GM12891 (cell line): ENCODE results near the gene TPO. TPM values are rescaled to one million over a fixed set of nuclear protein-coding genes. Genes with fewer than 3 reads are reported as not detected.

ENCODE experiments used
- DNase-seq: peaks from one replicate; pipeline ENCODE4 v3.0.0; 2011; ENCODE audit warnings: low spot score; ENCODE audit not compliant: insufficient read length
- FAIRE-seq: peaks from 2 replicates; lab custom pipeline; 2011; peaks lifted over from hg19 to GRCh38; lab: Jason Lieb, UNC
- PAX5 ChIP-seq: IDR thresholded peaks from 2 replicates; pipeline ENCODE4 v1.6.1; 2011; ENCODE audit warnings: low read length, moderate library complexity, mild to moderate bottlenecking; ENCODE audit not compliant: insufficient read depth, severe bottlenecking
- POLR2A ChIP-seq: IDR thresholded peaks from 2 replicates; pipeline ENCODE4 v1.6.1; 2011; ENCODE audit warnings: low read depth, low read length, control low read depth
- POLR2AphosphoS5 ChIP-seq: IDR thresholded peaks from 2 replicates; pipeline ENCODE4 v1.6.1; 2011; ENCODE audit warnings: low read depth, low read length, control low read depth
- POU2F2 ChIP-seq: IDR thresholded peaks from 2 replicates; pipeline ENCODE4 v1.6.1; 2011; ENCODE audit warnings: low read depth, mild to moderate bottlenecking, control low read depth, low read length, moderate library complexity
- SPI1 ChIP-seq: IDR thresholded peaks from 2 replicates; pipeline ENCODE4 v1.6.1; 2011; ENCODE audit warnings: low read depth, low read length, control low read depth
- TAF1 ChIP-seq: IDR thresholded peaks from 2 replicates; pipeline ENCODE4 v1.6.1; 2011; ENCODE audit warnings: low read depth, low read length, control low read depth
- polyA plus RNA-seq: library from polyadenylated mRNA; unstranded; fragments of >200 nt; gene quantifications from one replicate; pipeline ENCODE4 v1.2.1, GENCODE V29; 2012; ENCODE audit warnings: low read depth, missing spikeins, inconsistent platforms; ENCODE audit not compliant: missing spikeins

The TPO gene
- 0.30 TPM for polyA plus RNA-seq

DNA sequence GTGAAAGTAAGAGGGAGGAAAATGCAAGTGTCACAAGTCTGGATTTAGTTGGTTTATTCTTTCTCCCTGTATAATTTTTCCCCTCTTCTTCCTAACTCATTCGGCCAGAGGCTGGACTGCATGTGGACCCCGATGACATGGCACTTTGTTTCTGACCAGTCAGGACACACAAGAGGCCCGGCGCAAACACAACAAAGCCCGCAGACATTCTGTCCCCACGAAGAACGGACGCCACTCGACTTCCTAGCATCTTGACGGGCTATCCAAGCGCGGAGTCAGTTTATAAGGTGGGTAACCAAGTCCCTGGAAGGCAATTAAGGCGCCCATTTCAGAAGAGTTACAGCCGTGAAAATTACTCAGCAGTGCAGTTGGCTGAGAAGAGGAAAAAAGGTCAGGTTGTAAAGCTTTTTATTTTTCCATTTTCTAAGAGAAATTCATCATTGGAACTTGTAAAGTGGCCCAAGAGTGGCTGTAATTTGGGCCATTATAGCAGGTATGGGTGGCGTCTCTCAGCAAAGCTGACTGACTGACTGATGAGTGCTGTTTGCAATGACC, at the start of gene TPO:
Gene TPO, plus strand, starts transcription at position 308 of the 555 bp plus-strand sequence. CDS start 946 bp downstream, outside the sequence.
- no peak for FAIRE-seq
- TF ChIP-seq PAX5 (no peak), POU2F2 (no peak), POLR2A (no peak), TAF1 (no peak), SPI1 (no peak), POLR2AphosphoS5 (no peak)
- DNase-seq: no peak

DNA sequence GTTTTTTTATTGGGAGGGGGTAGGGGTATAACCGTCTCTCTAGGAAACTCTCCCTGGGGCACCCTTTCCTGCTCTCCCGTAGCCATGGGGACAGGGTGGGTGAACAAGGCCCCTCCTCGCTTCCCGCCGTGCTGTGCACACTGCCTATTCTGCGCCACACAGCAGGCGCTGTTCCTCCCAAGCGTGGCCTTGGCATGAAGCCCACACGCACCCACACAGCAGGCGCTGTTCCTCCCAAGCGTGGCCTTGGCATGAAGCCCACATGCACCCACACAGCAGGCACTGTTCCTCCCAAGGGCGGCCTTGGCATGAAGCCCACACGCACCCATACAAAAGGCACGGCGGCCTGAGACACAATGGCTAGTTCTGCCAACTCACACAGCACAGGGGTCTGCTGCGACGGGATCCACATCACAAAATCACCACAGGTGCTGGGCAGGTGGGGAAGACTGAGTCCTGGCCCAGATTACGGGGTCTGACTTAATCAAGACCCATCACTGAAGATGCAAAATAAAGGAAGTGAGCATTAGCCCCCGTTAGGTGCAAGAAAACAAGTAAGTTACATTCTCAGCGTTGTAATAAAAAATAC, 46.6 kb upstream of the TPO start:
- no peak for DNase-seq
- peak; percentile 66 for FAIRE-seq
- TF ChIP-seq POLR2AphosphoS5 (no peak), SPI1 (no peak), TAF1 (no peak), PAX5 (no peak), POLR2A (no peak), POU2F2 (no peak)

DNA sequence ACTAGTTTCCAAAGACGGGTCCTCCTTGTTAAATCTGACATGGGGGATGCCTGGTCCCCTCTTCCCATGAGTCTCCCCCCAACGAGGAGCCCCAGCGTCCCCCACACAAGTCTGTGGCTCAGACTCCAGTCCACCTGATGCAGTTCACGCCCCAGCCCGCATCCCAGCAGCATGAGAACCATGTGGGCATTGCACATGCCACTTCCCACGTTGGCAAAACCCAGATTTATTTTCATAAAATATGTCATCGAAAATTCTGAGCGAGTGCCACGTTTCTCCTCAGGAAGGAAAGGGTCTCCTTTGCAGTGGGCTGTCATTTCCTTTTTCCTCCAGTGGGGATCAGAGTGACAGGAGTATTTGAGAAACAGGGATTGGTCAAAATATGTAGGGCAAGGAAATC, 45.7 kb upstream of the TPO start:
- DNase-seq: no peak
- no peak for FAIRE-seq
- TF ChIP-seq PAX5 (no peak), SPI1 (no peak)

DNA sequence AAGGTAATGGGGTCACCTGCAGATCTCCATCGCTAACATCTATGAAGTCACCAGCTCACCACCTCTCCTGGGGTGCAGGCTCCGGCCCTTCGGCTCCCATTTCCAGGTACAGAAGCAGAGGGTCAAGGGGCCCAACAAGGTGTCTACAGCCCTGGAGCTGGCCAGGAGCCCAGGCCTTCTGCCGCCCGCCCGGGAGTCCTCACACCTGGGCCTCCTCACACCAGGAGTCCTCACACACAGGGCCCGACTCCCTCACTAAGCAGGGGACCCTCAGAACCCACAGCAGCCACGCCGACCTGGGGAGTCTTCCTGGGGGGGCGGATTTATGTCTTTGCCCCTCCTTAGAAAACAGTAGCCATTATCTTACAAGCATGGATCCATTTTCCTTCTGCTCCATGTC, 43.4 kb upstream of the TPO start:
- TF ChIP-seq SPI1 (no peak), POU2F2 (no peak), POLR2A (no peak), PAX5 (no peak), POLR2AphosphoS5 (no peak), TAF1 (no peak)
- DNase-seq: no peak
- no peak for FAIRE-seq

DNA sequence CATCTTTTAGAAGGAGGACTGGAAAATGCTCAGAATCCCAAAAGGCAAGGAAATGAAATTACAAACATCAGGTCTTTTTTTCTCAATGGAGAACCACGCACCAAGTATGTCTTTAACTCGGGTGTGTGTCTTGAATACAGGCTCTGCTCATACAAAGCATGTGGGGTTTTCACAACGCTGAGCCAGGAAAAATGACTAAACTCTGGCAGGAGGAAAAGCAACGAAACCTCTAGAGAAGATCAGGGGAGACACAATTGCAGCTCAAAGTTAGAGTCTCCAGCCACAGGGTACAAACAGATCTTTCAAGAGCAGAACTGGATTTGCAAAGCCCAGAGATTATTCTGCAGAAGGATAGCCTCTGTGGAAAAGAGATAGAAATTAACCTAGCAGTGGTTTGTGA, 42.8 kb upstream of the TPO start:
- FAIRE-seq (no peak), DNase-seq (no peak)
- TF ChIP-seq POLR2AphosphoS5: no peak
- TF ChIP-seq POU2F2: no peak
- no peak for TF ChIP-seq PAX5
- no peak for TF ChIP-seq SPI1
- TF ChIP-seq TAF1: no peak

DNA sequence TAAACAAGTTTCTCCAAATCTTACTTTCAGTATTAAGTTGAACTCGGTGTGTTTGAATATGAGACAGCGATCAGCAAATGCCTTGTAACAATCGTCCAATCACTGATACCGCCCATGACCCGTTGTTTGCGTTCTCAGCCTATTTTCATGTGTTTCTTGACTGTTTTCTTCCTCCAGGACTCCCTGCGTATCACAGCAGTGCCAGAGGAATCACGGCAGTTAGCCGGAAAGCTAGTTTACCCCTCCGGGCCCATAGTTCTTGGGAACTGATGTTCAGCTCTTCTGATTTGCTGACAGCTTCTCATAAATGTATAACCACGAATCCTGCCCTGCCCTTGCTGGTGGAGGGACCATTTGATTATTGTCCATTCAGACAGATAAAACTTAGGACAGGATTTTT, 42.2 kb upstream of the TPO start:
- DNase-seq (no peak), FAIRE-seq (no peak)
- TF ChIP-seq SPI1 (no peak), PAX5 (no peak), POU2F2 (no peak), POLR2A (no peak), POLR2AphosphoS5 (no peak), TAF1 (no peak)

DNA sequence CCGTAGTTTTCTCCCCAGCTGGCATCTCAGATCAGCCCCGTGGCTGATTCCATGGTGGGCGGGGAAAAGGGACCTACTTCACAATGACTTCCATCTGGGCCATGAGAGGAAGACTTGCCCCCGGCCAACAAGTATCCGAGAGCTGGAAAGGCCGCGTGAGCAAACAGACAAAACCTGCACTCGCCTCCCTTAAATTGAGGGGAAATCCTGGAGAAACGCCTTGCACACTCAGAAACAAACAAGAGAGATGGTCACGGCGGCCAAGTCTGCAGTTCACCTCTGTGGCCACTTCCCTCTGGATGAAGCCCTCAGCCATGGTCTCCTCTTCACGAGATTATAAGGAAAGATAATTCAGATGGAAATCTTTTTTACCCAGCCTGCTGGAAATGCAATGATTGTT, 39.4 kb upstream of the TPO start:
- no peak for FAIRE-seq

DNA sequence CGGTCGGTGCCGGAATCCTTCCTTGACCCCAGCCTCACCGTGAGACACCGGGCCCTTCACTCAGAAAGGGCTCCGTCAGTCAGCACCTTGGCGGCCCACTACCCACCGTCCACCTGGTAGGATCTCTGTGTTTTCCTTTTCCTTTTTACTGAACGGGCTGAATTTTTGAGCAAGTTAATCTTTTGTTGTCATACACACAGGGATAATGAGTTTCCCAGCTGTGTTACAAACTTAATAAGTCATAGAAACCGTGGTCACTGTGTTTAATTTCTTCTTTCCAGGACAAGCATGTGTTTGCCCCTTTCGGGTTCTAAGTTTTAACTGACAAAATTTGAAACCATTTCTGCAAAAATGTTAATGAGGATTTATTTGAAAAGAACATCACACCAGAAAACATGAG, 39.0 kb upstream of the TPO start:
- FAIRE-seq (no peak), DNase-seq (no peak)
- TF ChIP-seq POLR2AphosphoS5: no peak

More for the DNA sequence above, 39.4 kb upstream of the TPO start:
- no peak for DNase-seq
- TF ChIP-seq TAF1 (no peak), POLR2A (no peak), POLR2AphosphoS5 (no peak), POU2F2 (no peak), PAX5 (no peak)

DNA sequence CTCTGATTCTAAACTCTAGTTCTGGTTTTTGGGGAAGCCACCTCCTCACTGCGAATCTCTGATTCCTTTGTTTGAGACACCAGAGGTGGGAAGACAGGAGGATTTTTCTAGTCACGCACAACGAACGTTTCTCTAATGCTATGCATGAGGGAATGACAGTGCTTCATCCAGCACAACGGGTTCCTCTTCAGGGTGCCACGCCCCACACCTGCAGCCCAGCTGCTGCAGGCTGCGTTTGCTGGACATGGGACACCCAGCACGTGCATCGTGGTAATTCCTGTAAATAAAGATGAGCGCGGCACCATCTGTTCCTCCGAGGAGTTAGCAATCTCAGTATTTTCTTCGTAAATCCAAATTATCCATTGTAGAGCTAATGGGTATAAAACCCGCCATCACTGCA, 37.5 kb upstream of the TPO start:
- no peak for DNase-seq
- FAIRE-seq: no peak
- TF ChIP-seq POLR2AphosphoS5 (no peak), SPI1 (no peak), POLR2A (no peak), TAF1 (no peak), POU2F2 (no peak), PAX5 (no peak)

DNA sequence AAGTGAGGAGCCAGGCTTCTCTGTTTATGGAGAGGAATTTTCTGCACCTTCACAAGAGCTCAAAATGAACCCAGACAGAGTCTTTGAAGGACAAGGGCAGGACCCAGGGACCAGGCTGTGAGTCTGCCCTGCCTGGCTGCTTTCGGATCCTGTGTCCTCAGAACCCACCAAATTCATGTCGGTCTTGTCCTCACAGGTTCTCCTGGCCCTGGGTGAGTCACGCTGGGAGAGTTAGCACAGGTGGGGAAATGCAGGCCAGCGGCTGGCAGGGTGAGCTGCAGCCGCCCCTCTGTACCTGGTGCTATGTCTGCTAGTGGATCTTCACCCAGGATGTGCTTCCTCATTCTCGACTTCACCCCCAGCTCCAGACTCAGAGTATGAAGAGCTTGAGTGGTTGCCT, 35.8 kb upstream of the TPO start:
- no peak for TF ChIP-seq SPI1
- TF ChIP-seq POLR2A: no peak
- TF ChIP-seq TAF1: no peak
- TF ChIP-seq POLR2AphosphoS5: no peak
- no peak for TF ChIP-seq PAX5
- TF ChIP-seq POU2F2: no peak
- FAIRE-seq: no peak
- DNase-seq: no peak
